HG03095 (cell line): ENCODE data around the gene VRK3.
"Not testable (repeated sequence)": the region's sequence is repeated elsewhere in the genome, so short reads cannot be mapped to it uniquely, and the experiment has no call there.

ENCODE experiments used
- ATAC-seq: cut with Tn5 transposase; IDR thresholded peaks from one replicate; pipeline ENCODE4 v1.9.1; 2021; ENCODE audit warnings: moderate library complexity; ENCODE audit not compliant: unreplicated experiment

Gene VRK3

GRCh38 chr19:49958144-49958543 lies 67.0 kb downstream of the VRK3 start:
- ATAC-seq, result not testable (repeated sequence)

GRCh38 chr19:49957262-49957915 lies 67.8 kb downstream of the VRK3 start:
- no peak for ATAC-seq

GRCh38 chr19:49956115-49956495 lies 69.1 kb downstream of the VRK3 start:
- no peak for ATAC-seq

- ATAC-seq, result no peak
Observed at GRCh38 chr19:49954933-49955332, 70.2 kb downstream of the VRK3 start.

GRCh38 chr19:49954092-49954829 lies 70.9 kb downstream of the VRK3 start:
- ATAC-seq, result no peak

- ATAC-seq, result no peak
Observed at GRCh38 chr19:49953416-49953815, 71.8 kb downstream of the VRK3 start.

GRCh38 chr19:49952906-49953305 lies 72.3 kb downstream of the VRK3 start:
- no peak for ATAC-seq

- ATAC-seq, result no peak
Observed at GRCh38 chr19:49952479-49952836, 72.7 kb downstream of the VRK3 start.

GRCh38 chr19:49951806-49952478 lies 73.2 kb downstream of the VRK3 start:
- ATAC-seq, result no peak

GRCh38 chr19:49950956-49951526 lies 74.1 kb downstream of the VRK3 start:
- ATAC-seq, result no peak

GRCh38 chr19:49950590-49950948 lies 74.6 kb downstream of the VRK3 start:
- no peak for ATAC-seq

- ATAC-seq, result no peak
Observed at GRCh38 chr19:49949742-49950589, 75.2 kb downstream of the VRK3 start.

- ATAC-seq, result no peak
Observed at GRCh38 chr19:49946415-49946814, 78.8 kb downstream of the VRK3 start.

GRCh38 chr19:49944567-49944966 lies 80.6 kb downstream of the VRK3 start:
- ATAC-seq, result not testable (repeated sequence)

- ATAC-seq, result no peak
Observed at GRCh38 chr19:49940482-49940791, 84.7 kb downstream of the VRK3 start.

- ATAC-seq, result no peak
Observed at GRCh38 chr19:49939721-49940481, 85.3 kb downstream of the VRK3 start.

- no peak for ATAC-seq
Observed at GRCh38 chr19:49938662-49939061, 86.5 kb downstream of the VRK3 start.

GRCh38 chr19:49937750-49938381 lies 87.3 kb downstream of the VRK3 start:
- no peak for ATAC-seq

GRCh38 chr19:49936549-49936948 lies 88.6 kb downstream of the VRK3 start:
- ATAC-seq, result no peak

- no peak for ATAC-seq
Observed at GRCh38 chr19:49933643-49934042, 91.5 kb downstream of the VRK3 start.
